ENCODE results near the gene CNNM2. TPM values are rescaled to one million over a fixed set of nuclear protein-coding genes. Genes with fewer than 3 reads are reported as not detected.

The CNNM2 gene
- total and polyA plus RNA-seq, 2 donors (not counting 1 experiment from before 2014, with no cell fraction given): 6.6 to 21.6 TPM

GRCh38 chr10:103083977-103084320 is 165.9 kb downstream of the CNNM2 start:
- Mint-ChIP-seq H3K4me3 (no peak overlapping the region), H3K27me3 (no peaks in the 10 kb centered on the region), H3K4me1 (no peaks in the 10 kb centered on the region), H3K9me3 (ENCODE audit: insufficient read depth) (no peaks in the 10 kb centered on the region), H3K27ac (no peak overlapping the region)
- Histone ChIP-seq H3K36me3 (replicated peaks in 1 of 2; ENCODE audit: control extremely low read depth in 1 of 2, control insufficient read depth in 1 of 2, extremely low read depth in 1 of 2, insufficient read depth in 2 of 2, low read length in 1 of 2) (peaks cover 2 to 14% of the 10 kb centered on the region in 2 experiments), H2AFZ (ENCODE audit: insufficient read depth, low read depth, low read length, poor library complexity, severe bottlenecking) (no peak overlapping the region), H3K4me2 (replicated peaks; ENCODE audit: low read depth, low read length, poor library complexity, severe bottlenecking) (no peak overlapping the region), H3K27me3 (replicated peaks in 1 of 4; ENCODE audit: control extremely low read depth in 1 of 4, control insufficient read depth in 3 of 4, insufficient read depth in 4 of 4, low read length in 3 of 4) (no peaks in the 10 kb centered on the region), H3K9me3 (ENCODE audit: control extremely low read depth in 1 of 3, control insufficient read depth in 2 of 3, insufficient read depth in 1 of 3, low read length in 2 of 3) (no peaks in the 10 kb centered on the region), H3K79me2 (ENCODE audit: control insufficient read depth, insufficient read depth, low read length) (no peaks in the 10 kb centered on the region), H4K20me1 (ENCODE audit: control insufficient read depth, insufficient read depth, low read length, poor library complexity, severe bottlenecking) (no peaks in the 10 kb centered on the region), H3K4me3 (ENCODE audit: control extremely low read depth in 1 of 5, extremely low read depth in 1 of 5, insufficient read depth in 1 of 5, low read depth in 2 of 5, low read length in 4 of 5) (no peak overlapping the region), H3K4me1 (ENCODE audit: control insufficient read depth in 2 of 2, insufficient read depth in 2 of 2, low read length in 2 of 2) (no peaks in the 10 kb centered on the region), H3K9ac (ENCODE audit: low read length) (no peak overlapping the region), H3K27ac (ENCODE audit: low read length in 2 of 2) (no peak overlapping the region)
- ATAC-seq (ENCODE audit: low read depth) (no peak), DNase-seq (no peak)
- POLR2A ChIA-PET: no interaction called here
- CTCF ChIA-PET: interaction anchor here (1.7 kb wide), 1 partner anchor 14 kb away, joined by 3 read pairs; no protein-coding TSS in a partner anchor
- intact Hi-C loops (cut with micrococcal nuclease): no loop called here
- 100% methylated on average over 3 of the region's 5 CpGs for WGBS (ENCODE audit: insufficient coverage)
- TF ChIP-seq EZH2 (IDR thresholded peaks at IDR 0.05; ENCODE audit: borderline replicate concordance, insufficient read depth, low read depth, low read length, poor library complexity, severe bottlenecking): no peak
- no peak for TF ChIP-seq CTCF (IDR thresholded peaks at IDR 0.05)

GRCh38 chr10:103086261-103086660 is 168.2 kb downstream of the CNNM2 start:
- Histone ChIP-seq H4K20me1 (ENCODE audit: control insufficient read depth, insufficient read depth, low read length, poor library complexity, severe bottlenecking) (no peaks in the 10 kb centered on the region), H2AFZ (ENCODE audit: insufficient read depth, low read depth, low read length, poor library complexity, severe bottlenecking) (no peak overlapping the region), H3K79me2 (ENCODE audit: control insufficient read depth, insufficient read depth, low read length) (no peaks in the 10 kb centered on the region), H3K9ac (ENCODE audit: low read length) (no peak overlapping the region), H3K36me3 (replicated peaks in 1 of 2; ENCODE audit: control extremely low read depth in 1 of 2, control insufficient read depth in 1 of 2, extremely low read depth in 1 of 2, insufficient read depth in 2 of 2, low read length in 1 of 2) (peaks cover 5 to 37% of the 10 kb centered on the region in 2 experiments), H3K27ac (ENCODE audit: low read length in 2 of 2) (no peak overlapping the region), H3K4me2 (replicated peaks; ENCODE audit: low read depth, low read length, poor library complexity, severe bottlenecking) (no peak overlapping the region), H3K4me1 (ENCODE audit: control insufficient read depth in 2 of 2, insufficient read depth in 2 of 2, low read length in 2 of 2) (no peaks in the 10 kb centered on the region), H3K27me3 (replicated peaks in 1 of 4; ENCODE audit: control extremely low read depth in 1 of 4, control insufficient read depth in 3 of 4, insufficient read depth in 4 of 4, low read length in 3 of 4) (no peaks in the 10 kb centered on the region), H3K4me3 (ENCODE audit: control extremely low read depth in 1 of 5, extremely low read depth in 1 of 5, insufficient read depth in 1 of 5, low read depth in 2 of 5, low read length in 4 of 5) (no peak overlapping the region), H3K9me3 (ENCODE audit: control extremely low read depth in 1 of 3, control insufficient read depth in 2 of 3, insufficient read depth in 1 of 3, low read length in 2 of 3) (no peaks in the 10 kb centered on the region)
- WGBS (ENCODE audit: insufficient coverage): no CpG with 5 or more reads among the region's 2 CpGs
- no peaks in the 10 kb centered on the region for H3K4me1 Mint-ChIP-seq
- TF ChIP-seq CTCF (IDR thresholded peaks at IDR 0.05): no peak
- no peaks in the 10 kb centered on the region for H3K9me3 Mint-ChIP-seq (ENCODE audit: insufficient read depth)
- no peak for ATAC-seq (ENCODE audit: low read depth)
- ChIA-PET CTCF (interaction anchor here (1.0 kb wide), 1 partner anchor 158 kb away, joined by 4 read pairs; no protein-coding TSS in a partner anchor), POLR2A (no interaction called here)
- no peak for DNase-seq
- H3K27ac Mint-ChIP-seq: no peak overlapping the region
- no peaks in the 10 kb centered on the region for H3K27me3 Mint-ChIP-seq
- H3K4me3 Mint-ChIP-seq: no peak overlapping the region
- intact Hi-C loops (cut with micrococcal nuclease): no loop called here
